Body of pancreas (tissue), 4 donors: ENCODE data around the gene ANKS1B.

Source experiments
- CTCF ChIP-seq, 7 experiments: fragments of 450-650 bp in 4 of 7; fragments of 200-600 bp in 3 of 7; sonication (generic) in 3 of 7; IDR thresholded peaks; one replicate each; pipeline ENCODE4 v1.5.1; 2016 to 2019; ENCODE audit warnings: antibody characterized with exemption in 7 of 7
- POLR2A ChIP-seq, 3 donors: fragments of 450-650 bp; IDR thresholded peaks; one replicate each; pipeline ENCODE4 v1.6.1; 2016; ENCODE audit warnings: antibody characterized with exemption in 3 of 3, mild to moderate bottlenecking in 2 of 3

- TF ChIP-seq POLR2A (IDR thresholded peaks at IDR 0.05) (no peak), CTCF (IDR thresholded peaks at IDR 0.05) (no peak)
Observed at GRCh38 chr12:98757455-98757854, 1227.3 kb downstream of the ANKS1B start.
